Pancreas (tissue), 10 donors: ENCODE results near the gene ZNF76. TPM values are rescaled to one million over a fixed set of nuclear protein-coding genes. Genes with fewer than 3 reads are reported as not detected.
A peak's percentile ranks its signal among the peaks of the same experiment; 100 is the strongest.

Experiments
- ATAC-seq, 4 donors: fragments of 200-7000 bp; cut with Tn5 transposase; one replicate each; pipeline versions ENCODE4 v1.8.0 to v1.9.1; 2020; ENCODE audit warnings: mild to moderate bottlenecking in 4 of 4, moderate library complexity in 4 of 4
- DNase-seq, 6 donors: peaks; one replicate each; pipeline ENCODE4 v3.0.0-alpha.2; 2020
- FAIRE-seq: peaks from 2 replicates; lab custom pipeline; 2012; peaks lifted over from hg19 to GRCh38; lab: Jason Lieb, UNC
- H3K27ac ChIP-seq, 4 donors: fragments of 200-600 bp; sonication (generic); 1 replicate in 3 of 4; 2 replicates in 1 of 4; pipeline versions ENCODE4 v1.5.0 to v1.8.0; 2020
- H3K27me3 ChIP-seq, 4 donors: fragments of 200-600 bp; one replicate each; pipeline ENCODE4 v1.8.0; 2021
- H3K36me3 ChIP-seq, 3 donors: fragments of 200-600 bp; sonication (generic) in 1 of 3; one replicate each; pipeline versions ENCODE4 v1.5.0 to v1.8.0; 2020 to 2021
- H3K4me1 ChIP-seq, 3 donors: fragments of 200-600 bp; one replicate each; pipeline ENCODE4 v1.8.0; 2021
- H3K4me3 ChIP-seq, 4 donors: fragments of 200-600 bp; sonication (generic) in 2 of 4; one replicate each; pipeline versions ENCODE4 v1.5.0 to v1.8.0; 2020 to 2021
- H3K9me3 ChIP-seq, 4 donors: fragments of 200-600 bp; one replicate each; pipeline ENCODE4 v1.8.0; 2021
- WGBS, 2 donors: extraction: QIAGEN DNeasy Blood & Tissue Kit; methylation state at CpG; one replicate each; pipeline ENCODE4 v1.1.7; 2013; 5-methylcytosine and 5-hydroxymethylcytosine counted together
- intact Hi-C, 3 donors: fragments of 100-400 bp; cut with DNase I; formaldehyde crosslinking; loops; one replicate each; pipeline versions ENCODE4 v1.11.1 to v1.14.2; 2022
- polyA plus RNA-seq, 2 donors: library from polyadenylated mRNA; stranded (reverse); fragments of 200-250 nt; gene quantifications; one replicate each; pipeline ENCODE4 v1.2.3, GENCODE V29; 2013
- total RNA-seq, 6 donors: library from RNA; stranded (reverse); fragmentation: NEBNext Ultra II Directional in 4 of 6; extraction: Animal tissue kit (Norgen Biotek cat#: 25700) in 4 of 6; gene quantifications; one replicate each; pipeline versions ENCODE4 v1.2.1 to v1.2.4, GENCODE V29; 2021 to 2023
- TF ChIP-seq, protein P1 (sequence below), 4 donors: fragments of 200-600 bp; sonication (generic) in 3 of 4; IDR thresholded peaks; one replicate each; pipeline versions ENCODE4 v1.5.0 to v1.8.0; 2021; ENCODE audit warnings: antibody characterized with exemption in 4 of 4
- donor health status: healthy with polysubstance abuse.
- donor health status: DM: no; HTN: no; CAD: no; lungs with moderate emphysema.
- donor health status: DM: no; HTN: no; CAD: no.
- donor health status: control.
- donor health status: control.
- donor health status: Bipolar disorder and iron deficiency.
- donor health status: DM: yes; HTN: yes; CAD: no.
- donor health status: DM: no; HTN: no; CAD: no.
- donor health status: DM: no; HTN: no; CAD: no.
- donor health status: DM: yes; HTN: yes; CAD: no.

ZNF76 gene
- total and polyA plus RNA-seq, 8 donors = 14.9 to 51.1 (median 19.3) TPM

DNA sequence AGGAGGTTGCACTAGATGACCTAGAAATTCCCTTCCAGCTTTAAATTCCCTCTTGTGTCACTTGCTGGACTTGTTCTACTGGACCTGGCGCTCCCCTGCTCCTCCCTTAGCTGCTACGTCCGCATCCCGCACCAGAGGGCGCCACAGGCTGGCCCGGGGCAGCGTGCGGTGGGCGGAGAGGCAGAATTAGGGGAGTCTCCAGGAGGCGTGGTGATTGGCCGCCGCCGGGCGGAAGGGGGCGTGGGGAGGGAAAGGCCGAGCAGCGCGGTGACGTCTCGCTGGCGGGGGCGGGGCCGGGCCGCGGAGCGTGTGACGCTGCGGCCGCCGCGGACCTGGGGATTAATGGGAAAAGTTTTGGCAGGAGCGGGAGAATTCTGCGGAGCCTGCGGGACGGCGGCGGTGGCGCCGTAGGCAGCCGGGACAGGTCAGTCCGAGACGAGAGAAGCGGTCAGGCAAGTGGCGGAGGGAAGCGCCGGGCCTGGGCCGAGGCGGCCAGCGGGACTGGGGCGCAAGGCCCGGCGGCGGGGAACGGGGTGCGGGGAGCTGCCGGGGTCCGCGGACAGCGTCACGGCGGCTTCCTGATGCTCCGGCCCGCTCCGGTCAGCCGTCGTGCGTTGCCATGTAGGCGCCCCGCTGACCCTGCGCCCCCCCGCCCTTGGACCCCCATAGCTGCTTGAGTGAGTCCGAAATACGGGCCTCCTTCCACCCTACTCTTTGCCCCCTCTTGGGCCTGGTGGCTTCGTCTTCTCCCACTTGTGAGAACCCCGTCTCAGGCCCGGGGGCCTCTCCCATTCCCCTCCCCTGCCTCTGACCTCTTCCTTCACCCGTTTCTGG lies 82.9 kb downstream of the ZNF76 start, which contains the start of gene PPARD:
Gene PPARD, plus strand, starts transcription at position 301 of the 834 bp plus-strand sequence. CDS start 68,530 bp downstream, outside the sequence.
- 1% methylated on average over 60 to 77 of the region's 77 CpGs for WGBS, 2 donors
- ATAC-seq (peak; percentile 99 to 100 (median 100)), FAIRE-seq (no peak), DNase-seq (peak; percentile 98 to 100 (median 99))
- TF ChIP-seq, protein P1, sequence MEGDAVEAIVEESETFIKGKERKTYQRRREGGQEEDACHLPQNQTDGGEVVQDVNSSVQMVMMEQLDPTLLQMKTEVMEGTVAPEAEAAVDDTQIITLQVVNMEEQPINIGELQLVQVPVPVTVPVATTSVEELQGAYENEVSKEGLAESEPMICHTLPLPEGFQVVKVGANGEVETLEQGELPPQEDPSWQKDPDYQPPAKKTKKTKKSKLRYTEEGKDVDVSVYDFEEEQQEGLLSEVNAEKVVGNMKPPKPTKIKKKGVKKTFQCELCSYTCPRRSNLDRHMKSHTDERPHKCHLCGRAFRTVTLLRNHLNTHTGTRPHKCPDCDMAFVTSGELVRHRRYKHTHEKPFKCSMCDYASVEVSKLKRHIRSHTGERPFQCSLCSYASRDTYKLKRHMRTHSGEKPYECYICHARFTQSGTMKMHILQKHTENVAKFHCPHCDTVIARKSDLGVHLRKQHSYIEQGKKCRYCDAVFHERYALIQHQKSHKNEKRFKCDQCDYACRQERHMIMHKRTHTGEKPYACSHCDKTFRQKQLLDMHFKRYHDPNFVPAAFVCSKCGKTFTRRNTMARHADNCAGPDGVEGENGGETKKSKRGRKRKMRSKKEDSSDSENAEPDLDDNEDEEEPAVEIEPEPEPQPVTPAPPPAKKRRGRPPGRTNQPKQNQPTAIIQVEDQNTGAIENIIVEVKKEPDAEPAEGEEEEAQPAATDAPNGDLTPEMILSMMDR (IDR thresholded peaks at IDR 0.05) = peak; percentile 87 to 97 (median 94)
- H3K36me3 ChIP-seq = no peaks in the 10 kb centered on the region
- peaks cover 0 to 13% (median 8%) of the 10 kb centered on the region in 3 donors for H3K4me1 ChIP-seq
- peak within 1 kb of the TSS; percentile 50 to 86 (median 72) for H3K27ac ChIP-seq
- no peaks in the 10 kb centered on the region for H3K27me3 ChIP-seq
- H3K4me3 ChIP-seq = peak within 1 kb of the TSS; percentile 64 to 95 (median 80)
- H3K9me3 ChIP-seq = no peaks in the 10 kb centered on the region
- intact Hi-C loops = loop anchor here in 2 of 3 donors (5.0 to 10.0 kb wide), 2 partner anchors 72 to 105 kb away; no protein-coding TSS in a partner anchor

DNA sequence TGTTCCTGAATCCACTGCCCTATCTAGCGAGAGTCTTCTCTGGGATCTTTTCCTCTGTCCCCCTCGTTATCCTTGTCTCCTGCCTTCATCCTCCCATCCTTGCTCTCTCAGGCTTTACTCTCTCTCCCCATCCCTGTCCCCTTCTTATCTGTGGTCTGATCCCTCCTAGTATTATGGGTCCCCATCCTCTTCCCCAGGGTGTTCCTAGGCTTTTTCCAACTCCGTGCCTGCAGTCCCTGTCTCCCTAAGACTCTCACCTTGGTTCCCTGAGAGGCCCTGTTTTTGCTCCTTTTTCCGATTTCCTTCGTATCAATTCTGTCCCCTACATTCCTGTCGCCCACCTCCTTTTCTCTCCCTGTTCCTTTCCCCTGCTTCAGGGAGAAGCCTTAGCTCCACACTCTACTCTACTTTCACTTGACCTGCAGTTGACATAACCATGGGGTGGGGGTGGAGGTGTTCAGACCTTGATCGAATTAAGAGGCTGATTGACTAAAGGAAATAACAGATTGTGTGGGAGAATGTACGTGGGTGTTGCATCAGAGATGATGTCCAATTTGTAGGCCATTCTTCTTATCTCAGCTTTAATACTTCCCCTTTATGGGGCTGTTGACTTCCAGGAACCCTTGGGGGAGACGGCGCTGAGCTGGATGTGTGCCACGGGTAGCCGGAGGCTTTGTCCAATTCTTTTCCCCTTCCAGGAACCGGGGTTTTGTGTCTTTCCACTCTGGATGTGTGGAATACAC lies 83.7 kb downstream of the ZNF76 start:
- ATAC-seq = peak in 2 of 4 donors; percentile 3 to 13

DNA sequence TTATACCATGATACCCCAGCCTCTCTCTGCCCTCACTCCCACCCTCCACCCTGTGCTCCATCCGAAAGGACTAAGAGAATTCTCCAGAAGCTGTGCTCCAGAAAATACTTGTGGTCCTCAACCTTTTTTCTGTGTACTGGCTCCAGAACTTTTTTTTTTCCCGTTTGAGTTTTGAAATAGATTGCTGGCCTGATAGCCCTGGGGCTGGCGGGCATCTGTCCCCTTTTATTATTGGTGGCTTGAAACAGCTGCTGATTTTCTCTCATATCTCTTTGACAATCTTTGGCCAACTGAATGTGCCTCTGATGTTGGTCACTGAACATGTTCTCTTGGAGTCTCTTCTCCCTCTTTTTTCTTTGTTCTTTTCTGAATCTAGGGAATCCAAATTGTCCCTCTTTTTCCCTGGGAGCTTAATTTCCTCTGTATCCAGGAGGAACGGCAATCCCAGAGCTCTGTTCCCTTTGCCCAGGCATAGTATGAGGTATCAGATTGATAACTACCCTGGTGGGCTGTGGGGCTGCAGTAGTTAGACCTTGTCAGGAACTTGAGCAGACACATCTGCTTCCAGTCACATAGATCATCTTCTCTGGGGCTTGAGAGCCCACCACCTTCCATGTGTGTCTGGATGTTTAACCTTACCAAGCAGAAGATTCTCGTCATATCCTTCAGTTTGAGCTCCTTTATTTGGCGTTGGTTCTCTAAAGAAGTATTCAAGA lies 84.5 kb downstream of the ZNF76 start:
- TF ChIP-seq, protein P1 (IDR thresholded peaks at IDR 0.05) = no peak
- ATAC-seq = no peak
- Histone ChIP-seq H3K27ac (peak overlapping the region in 2 of 4 donors; percentile 72 to 86), H3K4me1 (peaks cover 0 to 13% (median 8%) of the 10 kb centered on the region in 3 donors), H3K9me3 (no peaks in the 10 kb centered on the region), H3K36me3 (no peaks in the 10 kb centered on the region), H3K27me3 (no peaks in the 10 kb centered on the region), H3K4me3 (peak overlapping the region in 2 of 4 donors; percentile 64 to 91)
- 65 to 74% methylated on average over 6 of the region's 6 CpGs for WGBS, 2 donors
- DNase-seq = no peak
- FAIRE-seq = no peak
- intact Hi-C loops = loop anchor here in 2 of 3 donors (5.0 to 10.0 kb wide), 2 partner anchors 71 to 103 kb away; no protein-coding TSS in a partner anchor

More for the DNA sequence above, 83.7 kb downstream of the ZNF76 start:
- no peaks in the 10 kb centered on the region for H3K27me3 ChIP-seq
- 9 to 16% methylated on average over 13 of the region's 13 CpGs for WGBS, 2 donors
- intact Hi-C loops = loop anchor here in 2 of 3 donors (5.0 to 10.0 kb wide), 2 partner anchors 72 to 104 kb away; no protein-coding TSS in a partner anchor
- FAIRE-seq (no peak), DNase-seq (peak in 2 of 6 donors; percentile 21 to 35)
- no peaks in the 10 kb centered on the region for H3K36me3 ChIP-seq
- H3K4me3 ChIP-seq = peak overlapping the region; percentile 64 to 95 (median 80)
- peaks cover 0 to 13% (median 8%) of the 10 kb centered on the region in 3 donors for H3K4me1 ChIP-seq
- TF ChIP-seq, protein P1 (IDR thresholded peaks at IDR 0.05) = no peak
- H3K9me3 ChIP-seq = no peaks in the 10 kb centered on the region
- peak overlapping the region; percentile 50 to 86 (median 72) for H3K27ac ChIP-seq

Other genes starting within 250 kb of the ZNF76 start
- under 1 TPM in 1 of 6 donors, not detected in 5; 0.34 TPM for gene TCP11, start 118.4 kb upstream of the ZNF76 start, total RNA-seq
- gene TCP11, start 118.4 kb upstream of the ZNF76 start, polyA plus RNA-seq = under 1 TPM in 1 of 2 donors, not detected in 1; 0.14 TPM
- under 1 TPM in 5 of 6 donors, not detected in 1; 0.03 to 0.12 (median 0.03) TPM for gene SCUBE3, start 45.8 kb upstream of the ZNF76 start, total RNA-seq
- under 1 TPM; 0.02 to 0.15 TPM for gene SCUBE3, start 45.8 kb upstream of the ZNF76 start, polyA plus RNA-seq
- 10 to 100 TPM in 5 of 6 donors, 1 to 10 TPM in 1; 9.4 to 14.0 (median 12.8) TPM for gene DEF6, start 38.1 kb downstream of the ZNF76 start, total RNA-seq
- gene DEF6, start 38.1 kb downstream of the ZNF76 start, polyA plus RNA-seq = 10 to 100 TPM; 37.9 to 40.6 TPM
- gene PPARD, start 82.8 kb downstream of the ZNF76 start, total RNA-seq = 10 to 100 TPM in 2 of 6 donors, 1 to 10 TPM in 4; 4.4 to 12.3 (median 6.0) TPM
- gene PPARD, start 82.8 kb downstream of the ZNF76 start, polyA plus RNA-seq = 10 to 100 TPM; 10.3 to 14.1 TPM
- gene FANCE, start 192.6 kb downstream of the ZNF76 start, total RNA-seq = 1 to 10 TPM; 2.0 to 4.0 (median 2.7) TPM
- 1 to 10 TPM; 1.7 to 2.1 TPM for gene FANCE, start 192.6 kb downstream of the ZNF76 start, polyA plus RNA-seq
- gene RPL10A, start 208.7 kb downstream of the ZNF76 start, total RNA-seq = 1,000 to 10,000 TPM in 1 of 6 donors, 100 to 1,000 TPM in 5; 474 to 1,265 (median 898) TPM
- 1,000 to 10,000 TPM in 1 of 2 donors, 100 to 1,000 TPM in 1; 429 to 1,039 TPM for gene RPL10A, start 208.7 kb downstream of the ZNF76 start, polyA plus RNA-seq
- 10 to 100 TPM in 1 of 6 donors, 1 to 10 TPM in 5; 3.0 to 10.0 (median 4.1) TPM for gene TEAD3, start 237.3 kb downstream of the ZNF76 start, total RNA-seq
- gene TEAD3, start 237.3 kb downstream of the ZNF76 start, polyA plus RNA-seq = 1 to 10 TPM; 8.5 to 9.7 TPM